Muscle of leg (tissue), 16 donors: ENCODE results near the gene DPP7. TPM values are rescaled to one million over a fixed set of nuclear protein-coding genes. Genes with fewer than 3 reads are reported as not detected.
A peak's percentile ranks its signal among the peaks of the same experiment; 100 is the strongest.

Experiments
- DNase-seq: peaks from one replicate; pipeline ENCODE4 v3.0.0; 2013
- H3K27ac ChIP-seq: one replicate; pipeline ENCODE4 v1.5.1; 2013; ENCODE audit warnings: mild to moderate bottlenecking, low read length, control low read depth
- H3K27me3 ChIP-seq: one replicate; pipeline ENCODE4 v1.6.1; 2013; ENCODE audit warnings: low read length; ENCODE audit not compliant: control insufficient read depth, insufficient read depth
- H3K36me3 ChIP-seq: one replicate; pipeline ENCODE4 v1.6.1; 2013; ENCODE audit warnings: low read length; ENCODE audit not compliant: control insufficient read depth, insufficient read depth
- H3K4me1 ChIP-seq: one replicate; pipeline ENCODE4 v1.6.1; 2013; ENCODE audit warnings: low read length; ENCODE audit not compliant: control insufficient read depth, insufficient read depth
- H3K4me3 ChIP-seq: one replicate; pipeline ENCODE4 v1.5.1; 2013; ENCODE audit warnings: low read length, control low read depth
- H3K9me3 ChIP-seq: replicated peaks from 2 replicates; pipeline ENCODE4 v1.6.1; 2013; ENCODE audit warnings: low read depth, low read length; ENCODE audit not compliant: control insufficient read depth
- WGBS: methylation state at CpG from one replicate; pipeline ENCODE4 v1.1.5; 2013; ENCODE audit warnings: missing lambda C conversion rate; ENCODE audit not compliant: insufficient coverage; 5-methylcytosine and 5-hydroxymethylcytosine counted together
- long read RNA-seq, 11 donors: transcript quantifications; one replicate each; lab custom pipeline, GENCODE V29; 2026
- polyA plus RNA-seq, 8 donors: library from polyadenylated mRNA; unstranded; fragments of 120-200 nt; gene quantifications; one replicate each; pipeline versions ENCODE4 v1.2.1 to v1.2.3, GENCODE V29; 2013; ENCODE audit warnings: inconsistent platforms in 1 of 8, low replicate concordance in 1 of 8; ENCODE audit not compliant: insufficient read length in 8 of 8, insufficient read depth in 1 of 8
- total RNA-seq: library from RNA; stranded (reverse); fragments of 120-200 nt; gene quantifications from one replicate; pipeline ENCODE4 v1.2.4, GENCODE V29; 2013

DPP7 gene
- 29.7 TPM for total RNA-seq
- polyA plus RNA-seq, result 10 to 100 TPM; 23.9 to 43.9 (median 31.9) TPM
- long read RNA-seq, donor 1, partial matches to known transcripts, result 0 of 1 reads
- long read RNA-seq, donor 1, other reads (novel, unspliced or antisense), result 0 of 1 reads
- long read RNA-seq, donor 2, partial matches to known transcripts, result 0 of 1 reads
- long read RNA-seq, donor 2, other reads (novel, unspliced or antisense), result 0 of 1 reads
- long read RNA-seq, donor 3, partial matches to known transcripts, result 0 of 5 reads
- long read RNA-seq, donor 3, other reads (novel, unspliced or antisense), result 0 of 5 reads
- long read RNA-seq, donor 4, partial matches to known transcripts, result 0 of 1 reads
- long read RNA-seq, donor 4, other reads (novel, unspliced or antisense), result 0 of 1 reads
- long read RNA-seq, donor 5, transcript DPP7-201 (13 exons, 1,590 nt), result major isoform, 7 of 7 reads
- long read RNA-seq, donor 5, partial matches to known transcripts, result 0 of 7 reads
- long read RNA-seq, donor 5, other reads (novel, unspliced or antisense), result 0 of 7 reads
- long read RNA-seq, donor 6, transcript DPP7-201 (13 exons, 1,590 nt), result major isoform, 10 of 12 reads
- long read RNA-seq, donor 6, partial matches to known transcripts, result 0 of 12 reads
- long read RNA-seq, donor 6, other reads (novel, unspliced or antisense), result 0 of 12 reads
- long read RNA-seq, donor 7, partial matches to known transcripts, result 0 of 6 reads
- long read RNA-seq, donor 7, other reads (novel, unspliced or antisense), result 0 of 6 reads
- long read RNA-seq, donor 8, partial matches to known transcripts, result 0 of 3 reads
- long read RNA-seq, donor 8, other reads (novel, unspliced or antisense), result 0 of 3 reads
- long read RNA-seq, donor 9, partial matches to known transcripts, result 0 of 4 reads
- long read RNA-seq, donor 9, other reads (novel, unspliced or antisense), result 0 of 4 reads
- long read RNA-seq, donor 10, transcript DPP7-201 (13 exons, 1,590 nt), result major isoform, 5 of 7 reads
- long read RNA-seq, donor 10, partial matches to known transcripts, result 0 of 7 reads
- long read RNA-seq, donor 10, other reads (novel, unspliced or antisense), result 0 of 7 reads
- long read RNA-seq, donor 11, transcript DPP7-201 (13 exons, 1,590 nt), result major isoform, 6 of 7 reads
- long read RNA-seq, donor 11, partial matches to known transcripts, result 0 of 7 reads
- long read RNA-seq, donor 11, other reads (novel, unspliced or antisense), result 0 of 7 reads

- H3K27me3 ChIP-seq, result peaks cover 23% of the 10 kb centered on the region
- WGBS, result 4% methylated on average over 68 of the region's 70 CpGs
- peaks cover 4% of the 10 kb centered on the region for H3K36me3 ChIP-seq
- peak; percentile 61 for DNase-seq
- peaks cover 14% of the 10 kb centered on the region for H3K4me1 ChIP-seq
- H3K27ac ChIP-seq, result no peak within 1 kb of the TSS
- no peaks in the 10 kb centered on the region for H3K9me3 ChIP-seq
- peak within 1 kb of the TSS; percentile 32 for H3K4me3 ChIP-seq
Observed at GRCh38 chr9:137114613-137115393, at the start of gene DPP7. DPP7 (minus strand) TSS chr9:137114733; CDS start chr9:137114713, 20 bp downstream.

GRCh38 chr9:137163805-137164204 is 49.3 kb upstream of the DPP7 start:
- no peaks in the 10 kb centered on the region for H3K9me3 ChIP-seq
- H3K36me3 ChIP-seq, result no peaks in the 10 kb centered on the region
- H3K4me3 ChIP-seq, result no peak overlapping the region
- DNase-seq, result no peak
- 80% methylated on average over 22 of the region's 22 CpGs for WGBS
- no peak overlapping the region for H3K27ac ChIP-seq
- H3K4me1 ChIP-seq, result peaks cover 10% of the 10 kb centered on the region
- H3K27me3 ChIP-seq, result peaks cover 98% of the 10 kb centered on the region

- no peak overlapping the region for H3K4me3 ChIP-seq
- H3K27me3 ChIP-seq, result peaks cover 99% of the 10 kb centered on the region
Observed at GRCh38 chr9:137163365-137163715, 48.8 kb upstream of the DPP7 start.

GRCh38 chr9:137162505-137163364 is 48.2 kb upstream of the DPP7 start:
- peaks cover 5% of the 10 kb centered on the region for H3K4me1 ChIP-seq
- no peaks in the 10 kb centered on the region for H3K36me3 ChIP-seq
- H3K27me3 ChIP-seq, result peaks cover 99% of the 10 kb centered on the region
- 3% methylated on average over 74 of the region's 74 CpGs for WGBS
- H3K27ac ChIP-seq, result no peak overlapping the region
- DNase-seq, result no peak
- H3K9me3 ChIP-seq, result no peaks in the 10 kb centered on the region
- no peak overlapping the region for H3K4me3 ChIP-seq

More at GRCh38 chr9:137163365-137163715, 48.8 kb upstream of the DPP7 start:
- H3K27ac ChIP-seq, result no peak overlapping the region
- peaks cover 10% of the 10 kb centered on the region for H3K4me1 ChIP-seq
- no peaks in the 10 kb centered on the region for H3K9me3 ChIP-seq
- 23% methylated on average over 26 of the region's 26 CpGs for WGBS
- no peaks in the 10 kb centered on the region for H3K36me3 ChIP-seq
- no peak for DNase-seq

- no peaks in the 10 kb centered on the region for H3K36me3 ChIP-seq
- no peaks in the 10 kb centered on the region for H3K9me3 ChIP-seq
- no peak overlapping the region for H3K27ac ChIP-seq
- DNase-seq, result no peak
- H3K27me3 ChIP-seq, result peaks cover 99% of the 10 kb centered on the region
- peaks cover 3% of the 10 kb centered on the region for H3K4me1 ChIP-seq
- H3K4me3 ChIP-seq, result no peak overlapping the region
- 3% methylated on average over 63 of the region's 71 CpGs for WGBS
Observed at GRCh38 chr9:137161558-137162486, 47.3 kb upstream of the DPP7 start.

GRCh38 chr9:137160716-137161557 is 46.4 kb upstream of the DPP7 start:
- Histone ChIP-seq H3K9me3 (no peaks in the 10 kb centered on the region), H3K4me1 (peaks cover 5% of the 10 kb centered on the region), H3K4me3 (no peak overlapping the region), H3K27me3 (peaks cover 99% of the 10 kb centered on the region), H3K36me3 (no peaks in the 10 kb centered on the region), H3K27ac (no peak overlapping the region)
- no peak for DNase-seq
- 29% methylated on average over 50 of the region's 56 CpGs for WGBS

GRCh38 chr9:137160054-137160425 is 45.5 kb upstream of the DPP7 start:
- no peak overlapping the region for H3K4me3 ChIP-seq
- H3K36me3 ChIP-seq, result no peaks in the 10 kb centered on the region
- no peak overlapping the region for H3K27ac ChIP-seq
- peaks cover 98% of the 10 kb centered on the region for H3K27me3 ChIP-seq
- 70% methylated on average over 16 of the region's 17 CpGs for WGBS
- peaks cover 5% of the 10 kb centered on the region for H3K4me1 ChIP-seq
- DNase-seq, result no peak
- no peaks in the 10 kb centered on the region for H3K9me3 ChIP-seq
